Thyroid gland (tissue), 4 donors: ENCODE measurements around the gene RNU4-1. TPM values are rescaled to one million over a fixed set of nuclear protein-coding genes. Genes with fewer than 3 reads are reported as not detected.
A peak's percentile ranks its signal among the peaks of the same experiment; 100 is the strongest.
"Not testable (repeated sequence)": the region's sequence is repeated elsewhere in the genome, so short reads cannot be mapped to it uniquely, and the experiment has no call there.

ENCODE experiments used
- DNase-seq, 2 donors: peaks; one replicate each; pipeline ENCODE4 v3.0.0-alpha.2; 2019
- H3K27ac ChIP-seq, 3 donors: fragments of 200-600 bp; sonication (generic); 1 replicate in 2 of 3; 2 replicates in 1 of 3; pipeline ENCODE4 v1.5.1; 2016 to 2019; ENCODE audit warnings: mild to moderate bottlenecking in 1 of 3, moderate library complexity in 1 of 3
- H3K27me3 ChIP-seq: fragments of 200-600 bp; sonication (generic); one replicate; pipeline ENCODE4 v1.5.1; 2019
- H3K36me3 ChIP-seq, 2 donors: fragments of 200-600 bp; sonication (generic); one replicate each; pipeline ENCODE4 v1.5.1; 2016 to 2019
- H3K4me1 ChIP-seq, 2 donors: fragments of 200-600 bp; sonication (generic); one replicate each; pipeline ENCODE4 v1.5.1; 2017 to 2019
- H3K4me3 ChIP-seq, 3 donors: fragments of 200-600 bp; sonication (generic); replicated peaks in 1 of 3; 1 replicate in 2 of 3; 2 replicates in 1 of 3; pipeline ENCODE4 v1.5.1; 2016; ENCODE audit warnings: mild to moderate bottlenecking in 1 of 3
- H3K9me3 ChIP-seq: fragments of 200-600 bp; sonication (generic); one replicate; pipeline ENCODE4 v1.5.1; 2017
- CTCF ChIP-seq, 6 experiments: fragments of 200-600 bp in 3 of 6; fragments of 450-650 bp in 3 of 6; sonication (generic) in 3 of 6; IDR thresholded peaks; one replicate each; pipeline ENCODE4 v1.5.1; 2016 to 2019; ENCODE audit warnings: antibody characterized with exemption in 6 of 6, mild to moderate bottlenecking in 2 of 6, inconsistent platforms in 1 of 6, moderate library complexity in 1 of 6
- POLR2A ChIP-seq, 2 donors: fragments of 450-650 bp; IDR thresholded peaks; one replicate each; pipeline ENCODE4 v1.6.1; 2017; ENCODE audit warnings: antibody characterized with exemption in 2 of 2, mild to moderate bottlenecking in 2 of 2, moderate library complexity in 1 of 2
- WGBS, 2 donors: methylation state at CpG; one replicate each; pipeline ENCODE4 v1.1.5; 2017; 5-methylcytosine and 5-hydroxymethylcytosine counted together
- intact Hi-C: fragments of 100-400 bp; cut with DNase I; formaldehyde crosslinking; loops from one replicate; pipeline ENCODE4 v1.15.1; 2023
- total RNA-seq, 4 donors: library from RNA; depleted of rRNA; stranded (reverse); fragments of >200 nt; gene quantifications; one replicate each; pipeline ENCODE4 v1.2.3, GENCODE V29; 2016

The RNU4-1 gene
- under 1 TPM; under 0.01 TPM for total RNA-seq

- peak; percentile 62 to 68 for TF ChIP-seq POLR2A (IDR thresholded peaks at IDR 0.05)
- TF ChIP-seq CTCF (IDR thresholded peaks at IDR 0.05), result peak in 1 of 6 experiments; percentile 17
- H3K4me3 ChIP-seq, result peak within 1 kb of the TSS; percentile 1 to 57 (median 29)
- H3K36me3 ChIP-seq, result no peaks in the 10 kb centered on the region
- H3K27ac ChIP-seq, result peak within 1 kb of the TSS; percentile 99
- no peaks in the 10 kb centered on the region for H3K27me3 ChIP-seq
- H3K9me3 ChIP-seq, result no peaks in the 10 kb centered on the region
- H3K4me1 ChIP-seq, result peaks cover 5 to 9% of the 10 kb centered on the region in 2 donors
- DNase-seq, result peak; percentile 74 to 78
- intact Hi-C loops, result no loop called here
- 1 to 2% methylated on average over 29 of the region's 29 CpGs for WGBS, 2 donors
These were observed at the start of gene RNU4-1 for GRCh38 chr12:120292661-120293531. Gene RNU4-1, minus strand, starts transcription at chr12:120293237.

- Histone ChIP-seq H3K27ac (no peak overlapping the region), H3K4me3 (no peak overlapping the region), H3K27me3 (no peaks in the 10 kb centered on the region), H3K9me3 (no peaks in the 10 kb centered on the region), H3K36me3 (no peaks in the 10 kb centered on the region), H3K4me1 (peaks cover 0 to 6% of the 10 kb centered on the region in 2 donors)
- no peak for DNase-seq
- TF ChIP-seq POLR2A (IDR thresholded peaks at IDR 0.05) (no peak), CTCF (IDR thresholded peaks at IDR 0.05) (no peak)
- intact Hi-C loops, result no loop called here
- 60 to 71% methylated on average over 26 to 29 of the region's 30 CpGs for WGBS, 2 donors
These were observed 49.4 kb upstream of the RNU4-1 start for GRCh38 chr12:120342175-120343038.

GRCh38 chr12:120339256-120339655 lies 46.2 kb upstream of the RNU4-1 start:
- intact Hi-C loops, result no loop called here
- no peak for TF ChIP-seq CTCF (IDR thresholded peaks at IDR 0.05)
- TF ChIP-seq POLR2A (IDR thresholded peaks at IDR 0.05), result no peak
- Histone ChIP-seq H3K27ac (no peak overlapping the region), H3K4me3 (no peak overlapping the region), H3K4me1 (no peaks in the 10 kb centered on the region), H3K27me3 (no peaks in the 10 kb centered on the region), H3K9me3 (no peaks in the 10 kb centered on the region), H3K36me3 (no peaks in the 10 kb centered on the region)
- WGBS, 2 donors, result 65 to 69% methylated on average over 4 of the region's 4 CpGs
- DNase-seq, result no peak

- intact Hi-C loops, result no loop called here
- Histone ChIP-seq H3K9me3 (no peaks in the 10 kb centered on the region), H3K4me3 (no peak overlapping the region), H3K27me3 (no peaks in the 10 kb centered on the region), H3K4me1 (no peaks in the 10 kb centered on the region), H3K36me3 (no peaks in the 10 kb centered on the region), H3K27ac (no peak overlapping the region)
- 77 to 92% methylated on average over 2 of the region's 2 CpGs for WGBS, 2 donors
- TF ChIP-seq POLR2A (IDR thresholded peaks at IDR 0.05), result no peak
- no peak for DNase-seq
These were observed 44.7 kb upstream of the RNU4-1 start for GRCh38 chr12:120337730-120338129.

- H3K9me3 ChIP-seq, DNase-seq, H3K36me3 ChIP-seq, H3K4me1 ChIP-seq, H3K27me3 ChIP-seq, H3K4me3 ChIP-seq, intact Hi-C loops, H3K27ac ChIP-seq: not testable (repeated sequence)
- 77 to 97% methylated on average over 2 of the region's 2 CpGs for WGBS, 2 donors
These were observed 43.4 kb upstream of the RNU4-1 start for GRCh38 chr12:120336392-120336791.
